Measurements from ENCODE around the gene FSIP1. TPM values are rescaled to one million over a fixed set of nuclear protein-coding genes. Genes with fewer than 3 reads are reported as not detected.

Gene FSIP1
- total RNA-seq, 1 donor from 2014 or later = 1.6 TPM

DNA sequence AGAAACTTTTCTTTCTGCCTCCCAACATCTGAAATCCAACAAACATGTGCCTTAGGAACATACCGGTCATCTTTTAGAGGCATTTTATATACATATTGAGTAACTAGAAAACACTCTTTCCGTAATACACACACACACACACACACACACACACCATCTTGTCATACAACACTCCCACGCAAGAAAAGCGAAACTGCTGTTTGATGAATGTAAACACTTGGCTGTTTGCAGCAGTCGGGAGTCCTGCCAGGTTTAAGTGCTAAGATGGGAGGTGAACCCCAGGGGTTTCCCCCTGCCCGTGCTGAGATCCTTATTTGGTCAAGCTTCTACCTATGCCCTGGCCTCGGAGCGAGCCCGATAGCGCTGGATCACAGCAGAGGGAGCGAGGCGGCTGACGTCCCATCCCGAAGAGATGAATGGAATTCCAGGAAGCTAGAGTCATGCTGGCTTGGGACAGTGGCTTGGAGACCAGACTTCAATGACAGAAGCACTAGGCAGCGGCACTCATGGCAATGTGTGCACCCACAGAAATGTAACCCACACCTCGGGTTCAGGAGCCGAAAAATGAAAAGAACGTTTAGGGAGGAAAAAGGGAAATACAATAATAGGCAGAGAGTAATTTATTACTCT is 203.0 kb downstream of the FSIP1 start:
- peak overlapping the region; percentile 80 for H3K27ac Mint-ChIP-seq
- H3K36me3 Mint-ChIP-seq (ENCODE audit: insufficient read depth) = peaks cover 5% of the 10 kb centered on the region
- DNase-seq (ENCODE audit: low spot score, unreplicated experiment) = peak; percentile 30
- TF ChIP-seq, protein P1, sequence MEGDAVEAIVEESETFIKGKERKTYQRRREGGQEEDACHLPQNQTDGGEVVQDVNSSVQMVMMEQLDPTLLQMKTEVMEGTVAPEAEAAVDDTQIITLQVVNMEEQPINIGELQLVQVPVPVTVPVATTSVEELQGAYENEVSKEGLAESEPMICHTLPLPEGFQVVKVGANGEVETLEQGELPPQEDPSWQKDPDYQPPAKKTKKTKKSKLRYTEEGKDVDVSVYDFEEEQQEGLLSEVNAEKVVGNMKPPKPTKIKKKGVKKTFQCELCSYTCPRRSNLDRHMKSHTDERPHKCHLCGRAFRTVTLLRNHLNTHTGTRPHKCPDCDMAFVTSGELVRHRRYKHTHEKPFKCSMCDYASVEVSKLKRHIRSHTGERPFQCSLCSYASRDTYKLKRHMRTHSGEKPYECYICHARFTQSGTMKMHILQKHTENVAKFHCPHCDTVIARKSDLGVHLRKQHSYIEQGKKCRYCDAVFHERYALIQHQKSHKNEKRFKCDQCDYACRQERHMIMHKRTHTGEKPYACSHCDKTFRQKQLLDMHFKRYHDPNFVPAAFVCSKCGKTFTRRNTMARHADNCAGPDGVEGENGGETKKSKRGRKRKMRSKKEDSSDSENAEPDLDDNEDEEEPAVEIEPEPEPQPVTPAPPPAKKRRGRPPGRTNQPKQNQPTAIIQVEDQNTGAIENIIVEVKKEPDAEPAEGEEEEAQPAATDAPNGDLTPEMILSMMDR (IDR thresholded peaks at IDR 0.05; ENCODE audit: unreplicated experiment) = no peak
- H3K4me3 Mint-ChIP-seq (ENCODE audit: low read depth) = peak overlapping the region; percentile 67
- H3K4me1 Mint-ChIP-seq (ENCODE audit: low read depth) = peaks cover 13% of the 10 kb centered on the region
- peaks cover 29% of the 10 kb centered on the region for H3K27me3 Mint-ChIP-seq
- H3K9me3 Mint-ChIP-seq (ENCODE audit: low read depth) = no peaks in the 10 kb centered on the region

DNA sequence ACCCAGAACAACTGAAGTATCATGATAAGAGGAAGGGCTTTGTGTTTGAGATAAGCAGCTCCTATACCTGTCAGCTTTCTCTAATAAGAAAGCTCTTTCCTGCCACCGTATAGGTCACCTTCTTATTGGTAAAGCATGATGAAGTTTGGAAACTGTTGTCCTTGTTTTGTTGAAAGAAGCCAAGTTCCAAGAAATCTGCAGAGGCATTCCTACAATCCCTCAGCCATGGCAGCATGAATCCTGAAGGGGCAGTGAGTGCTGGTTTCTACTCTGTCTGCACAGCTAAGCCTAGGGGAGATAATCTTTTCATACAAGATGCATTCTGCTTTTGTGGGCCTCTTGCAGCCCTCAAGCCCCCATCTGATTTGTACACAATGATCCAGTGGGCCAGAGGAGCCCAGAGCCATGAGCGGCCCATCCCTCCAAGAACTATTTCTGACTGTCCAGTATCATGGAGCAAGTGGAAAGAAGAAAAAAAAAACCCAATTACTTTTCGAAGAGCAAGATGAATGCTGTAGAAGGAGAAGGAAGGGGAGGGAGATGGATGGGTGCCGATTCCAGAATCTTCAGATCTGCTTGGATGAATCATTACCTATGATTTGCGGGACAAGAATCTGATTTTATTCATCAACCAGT is 203.7 kb downstream of the FSIP1 start:
- Mint-ChIP-seq H3K4me1 (ENCODE audit: low read depth) (peaks cover 13% of the 10 kb centered on the region), H3K36me3 (ENCODE audit: insufficient read depth) (peaks cover 4% of the 10 kb centered on the region), H3K9me3 (ENCODE audit: low read depth) (no peaks in the 10 kb centered on the region), H3K27ac (peak overlapping the region; percentile 80), H3K27me3 (peaks cover 30% of the 10 kb centered on the region), H3K4me3 (ENCODE audit: low read depth) (peak overlapping the region; percentile 67)
- TF ChIP-seq, protein P1 (IDR thresholded peaks at IDR 0.05; ENCODE audit: unreplicated experiment) = no peak
- DNase-seq (ENCODE audit: low spot score, unreplicated experiment) = no peak

DNA sequence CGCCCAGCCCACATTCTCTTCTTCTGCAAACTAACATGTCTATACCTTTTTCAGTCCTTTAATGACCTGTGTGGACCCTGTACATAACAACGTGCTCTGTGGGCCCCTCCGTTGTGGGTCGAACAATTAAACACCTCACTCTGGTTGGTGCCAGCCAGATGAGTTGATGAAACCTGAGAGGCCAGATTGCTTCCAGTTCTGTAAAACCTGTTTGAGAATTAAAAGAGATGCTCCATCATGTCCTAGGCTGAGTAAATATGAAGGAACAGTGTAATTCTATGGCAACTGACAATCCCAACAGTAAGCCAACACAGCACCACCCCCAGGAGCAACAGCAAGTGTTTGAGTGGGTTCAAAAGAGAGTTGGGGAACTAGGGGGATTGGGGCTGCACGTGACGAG is 207.5 kb downstream of the FSIP1 start:
- peaks cover 27% of the 10 kb centered on the region for H3K27me3 Mint-ChIP-seq
- DNase-seq (ENCODE audit: low spot score, unreplicated experiment) = no peak
- no peaks in the 10 kb centered on the region for H3K36me3 Mint-ChIP-seq (ENCODE audit: insufficient read depth)
- H3K9me3 Mint-ChIP-seq (ENCODE audit: low read depth) = no peaks in the 10 kb centered on the region
- H3K4me1 Mint-ChIP-seq (ENCODE audit: low read depth) = peaks cover 8% of the 10 kb centered on the region
- no peak overlapping the region for H3K27ac Mint-ChIP-seq
- TF ChIP-seq, protein P1 (IDR thresholded peaks at IDR 0.05; ENCODE audit: unreplicated experiment) = no peak
- no peak overlapping the region for H3K4me3 Mint-ChIP-seq (ENCODE audit: low read depth)

DNA sequence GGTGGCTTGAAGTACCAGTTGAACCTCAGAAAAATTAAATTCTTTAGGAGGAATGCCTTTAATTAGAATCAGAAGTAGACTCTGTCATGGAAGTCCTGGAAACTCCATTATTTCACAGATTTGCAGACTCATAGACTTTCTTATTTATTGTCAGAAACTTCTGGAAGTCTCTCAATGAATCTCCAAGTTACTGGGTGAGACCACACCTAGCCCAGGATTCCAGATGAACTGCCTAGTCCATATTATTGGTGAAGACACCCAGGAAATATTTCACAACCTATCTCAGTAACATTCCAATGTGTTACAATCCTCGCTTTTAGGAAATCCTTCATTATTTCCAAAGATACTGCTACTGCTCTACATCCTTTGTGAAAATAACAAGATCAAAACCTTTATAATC is 208.2 kb downstream of the FSIP1 start:
- no peak overlapping the region for H3K4me3 Mint-ChIP-seq (ENCODE audit: low read depth)
- TF ChIP-seq, protein P1 (IDR thresholded peaks at IDR 0.05; ENCODE audit: unreplicated experiment) = no peak

DNA sequence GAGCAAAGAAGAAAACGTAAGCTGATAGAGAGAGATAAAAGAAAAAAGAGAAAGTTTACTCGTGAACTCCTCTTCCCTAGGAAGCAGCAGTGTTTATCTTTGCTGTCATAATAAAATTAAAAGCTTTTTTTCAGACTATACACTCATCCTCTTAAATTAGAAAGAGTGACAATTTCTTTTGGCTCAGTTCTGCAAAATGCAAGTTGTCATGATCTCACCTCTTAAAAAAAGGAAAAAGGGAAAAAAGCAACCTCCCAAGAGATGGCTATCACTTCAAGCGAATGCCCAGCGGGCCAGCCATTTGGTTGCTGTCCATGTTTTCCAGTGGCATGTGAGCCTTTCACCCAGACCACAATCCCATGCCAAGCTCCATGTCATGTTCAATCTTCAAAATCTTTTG is 208.8 kb downstream of the FSIP1 start:
- DNase-seq (ENCODE audit: low spot score, unreplicated experiment) = no peak
- Mint-ChIP-seq H3K36me3 (ENCODE audit: insufficient read depth) (no peaks in the 10 kb centered on the region), H3K9me3 (ENCODE audit: low read depth) (no peaks in the 10 kb centered on the region), H3K27me3 (peaks cover 22% of the 10 kb centered on the region), H3K4me3 (ENCODE audit: low read depth) (no peak overlapping the region), H3K27ac (no peak overlapping the region), H3K4me1 (ENCODE audit: low read depth) (no peaks in the 10 kb centered on the region)
- TF ChIP-seq, protein P1 (IDR thresholded peaks at IDR 0.05; ENCODE audit: unreplicated experiment) = no peak

More for the DNA sequence above, 208.2 kb downstream of the FSIP1 start:
- no peaks in the 10 kb centered on the region for H3K36me3 Mint-ChIP-seq (ENCODE audit: insufficient read depth)
- no peak for DNase-seq (ENCODE audit: low spot score, unreplicated experiment)
- no peak overlapping the region for H3K27ac Mint-ChIP-seq
- peaks cover 27% of the 10 kb centered on the region for H3K27me3 Mint-ChIP-seq
- H3K9me3 Mint-ChIP-seq (ENCODE audit: low read depth) = no peaks in the 10 kb centered on the region
- peaks cover 4% of the 10 kb centered on the region for H3K4me1 Mint-ChIP-seq (ENCODE audit: low read depth)
